ENCODE results near the gene LCN2. TPM values are rescaled to one million over a fixed set of nuclear protein-coding genes. Genes with fewer than 3 reads are reported as not detected.

Gene LCN2
- total RNA-seq, 1 donor from 2014 or later, result not detected

GRCh38 chr9:128169492-128169891 lies 20.2 kb downstream of the LCN2 start:
- H3K4me3 ChIP-seq, result no peak overlapping the region
- no peaks in the 10 kb centered on the region for H3K27me3 ChIP-seq (ENCODE audit: low read depth)
- intact Hi-C loops (cut with micrococcal nuclease), result no loop called here
- peaks cover 77% of the 10 kb centered on the region for H3K36me3 ChIP-seq
- DNase-seq, result no peak
- no peak for TF ChIP-seq CTCF (IDR thresholded peaks at IDR 0.05; ENCODE audit: borderline replicate concordance)
- H3K9me3 ChIP-seq (replicated peaks), result no peaks in the 10 kb centered on the region
- H3K4me1 ChIP-seq, result no peaks in the 10 kb centered on the region
- no peak overlapping the region for H3K27ac ChIP-seq (replicated peaks)

DNA sequence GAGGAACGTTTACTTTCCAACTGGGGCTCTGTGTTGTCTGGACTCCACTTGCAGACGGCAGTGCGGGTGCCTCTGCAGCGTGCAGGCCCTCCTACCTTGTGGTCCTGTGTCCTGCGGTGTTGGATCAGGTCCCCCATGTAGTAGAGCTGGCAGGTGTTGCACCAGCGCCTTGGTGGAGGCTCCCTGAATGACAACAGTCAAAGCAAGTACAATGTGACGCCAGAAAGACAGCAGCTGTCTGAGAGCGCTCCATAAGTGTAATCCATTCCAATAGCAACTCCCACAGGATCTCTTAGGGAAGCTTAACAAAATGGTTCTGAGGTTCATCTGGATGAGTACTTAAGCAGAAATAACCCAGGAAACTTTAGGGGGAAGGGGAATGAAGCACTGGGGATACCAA lies 20.7 kb downstream of the LCN2 start:
- H3K4me3 ChIP-seq, result no peak overlapping the region
- intact Hi-C loops (cut with micrococcal nuclease), result no loop called here
- H3K36me3 ChIP-seq, result peaks cover 77% of the 10 kb centered on the region
- no peaks in the 10 kb centered on the region for H3K9me3 ChIP-seq (replicated peaks)
- DNase-seq, result no peak
- no peak for TF ChIP-seq CTCF (IDR thresholded peaks at IDR 0.05; ENCODE audit: borderline replicate concordance)
- H3K4me1 ChIP-seq, result no peaks in the 10 kb centered on the region
- H3K27ac ChIP-seq (replicated peaks), result no peak overlapping the region
- no peaks in the 10 kb centered on the region for H3K27me3 ChIP-seq (ENCODE audit: low read depth)

DNA sequence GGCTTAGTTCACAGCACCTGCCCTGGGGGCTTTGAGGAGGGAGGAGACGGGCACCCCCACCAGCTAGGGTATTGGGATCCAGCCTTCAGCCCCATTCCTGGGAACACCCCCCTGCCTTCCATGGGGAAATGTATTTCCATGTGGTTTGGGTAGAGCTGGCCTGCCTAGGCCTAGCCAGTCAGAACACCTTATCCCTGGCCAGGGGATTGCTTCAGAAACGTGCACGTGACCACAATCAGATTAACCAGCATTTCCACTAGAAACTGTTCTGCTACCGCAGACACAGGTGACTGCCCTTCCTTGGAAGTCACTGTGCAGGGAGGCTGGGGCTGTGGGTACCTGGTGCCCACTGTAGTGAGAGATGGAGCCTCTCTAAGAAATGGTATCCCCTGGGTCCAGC lies 24.8 kb downstream of the LCN2 start:
- Histone ChIP-seq H3K36me3 (peaks cover 79% of the 10 kb centered on the region), H3K27ac (replicated peaks) (no peak overlapping the region), H3K27me3 (ENCODE audit: low read depth) (no peaks in the 10 kb centered on the region), H3K4me3 (no peak overlapping the region), H3K9me3 (replicated peaks) (no peaks in the 10 kb centered on the region), H3K4me1 (no peaks in the 10 kb centered on the region)
- intact Hi-C loops (cut with micrococcal nuclease), result no loop called here
- TF ChIP-seq CTCF (IDR thresholded peaks at IDR 0.05; ENCODE audit: borderline replicate concordance), result no peak
- no peak for DNase-seq

GRCh38 chr9:128175102-128175563 lies 25.9 kb downstream of the LCN2 start:
- DNase-seq, result no peak
- Histone ChIP-seq H3K4me1 (no peaks in the 10 kb centered on the region), H3K9me3 (replicated peaks) (no peaks in the 10 kb centered on the region), H3K27me3 (ENCODE audit: low read depth) (no peaks in the 10 kb centered on the region), H3K27ac (replicated peaks) (no peak overlapping the region), H3K36me3 (peaks cover 79% of the 10 kb centered on the region), H3K4me3 (no peak overlapping the region)
- no peak for TF ChIP-seq CTCF (IDR thresholded peaks at IDR 0.05; ENCODE audit: borderline replicate concordance)
- intact Hi-C loops (cut with micrococcal nuclease), result no loop called here

DNA sequence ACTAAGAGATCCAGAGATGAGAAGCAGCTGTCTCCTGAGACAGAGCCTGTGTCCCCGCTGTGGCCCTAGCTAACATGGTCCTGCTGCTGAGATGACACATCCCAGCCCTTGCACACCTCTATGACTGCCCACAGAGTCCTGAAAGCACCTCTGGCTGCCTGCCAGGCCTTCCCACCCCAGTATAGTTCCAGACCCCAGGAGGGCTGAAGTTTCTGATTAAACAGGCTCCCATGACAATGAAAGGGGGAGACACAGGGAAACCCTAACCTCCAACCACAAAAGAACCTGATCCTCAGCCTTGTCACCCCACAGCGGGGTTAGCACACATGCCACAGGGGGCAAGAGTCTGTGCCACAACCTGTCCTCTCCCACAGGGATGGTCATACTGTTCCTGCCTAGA lies 26.5 kb downstream of the LCN2 start:
- Histone ChIP-seq H3K27ac (replicated peaks) (no peak overlapping the region), H3K27me3 (ENCODE audit: low read depth) (no peaks in the 10 kb centered on the region), H3K36me3 (peaks cover 79% of the 10 kb centered on the region), H3K4me3 (no peak overlapping the region), H3K4me1 (no peaks in the 10 kb centered on the region), H3K9me3 (replicated peaks) (no peaks in the 10 kb centered on the region)
- no peak for TF ChIP-seq CTCF (IDR thresholded peaks at IDR 0.05; ENCODE audit: borderline replicate concordance)
- no peak for DNase-seq
- intact Hi-C loops (cut with micrococcal nuclease), result no loop called here

Data from left ventricle myocardium inferior (tissue), 1 donor.